Fibroblast of skin of back (primary cell): ENCODE data around the gene ODF2.
"Not testable (repeated sequence)": the region's sequence is repeated elsewhere in the genome, so short reads cannot be mapped to it uniquely, and the experiment has no call there.

Experiments used
- DNase-seq: peaks from one replicate; pipeline ENCODE4 v3.0.0-alpha.2; 2013

The ODF2 gene

GRCh38 chr9:128424268-128424780 is 31.5 kb upstream of the ODF2 start:
- DNase-seq, result no peak

DNA sequence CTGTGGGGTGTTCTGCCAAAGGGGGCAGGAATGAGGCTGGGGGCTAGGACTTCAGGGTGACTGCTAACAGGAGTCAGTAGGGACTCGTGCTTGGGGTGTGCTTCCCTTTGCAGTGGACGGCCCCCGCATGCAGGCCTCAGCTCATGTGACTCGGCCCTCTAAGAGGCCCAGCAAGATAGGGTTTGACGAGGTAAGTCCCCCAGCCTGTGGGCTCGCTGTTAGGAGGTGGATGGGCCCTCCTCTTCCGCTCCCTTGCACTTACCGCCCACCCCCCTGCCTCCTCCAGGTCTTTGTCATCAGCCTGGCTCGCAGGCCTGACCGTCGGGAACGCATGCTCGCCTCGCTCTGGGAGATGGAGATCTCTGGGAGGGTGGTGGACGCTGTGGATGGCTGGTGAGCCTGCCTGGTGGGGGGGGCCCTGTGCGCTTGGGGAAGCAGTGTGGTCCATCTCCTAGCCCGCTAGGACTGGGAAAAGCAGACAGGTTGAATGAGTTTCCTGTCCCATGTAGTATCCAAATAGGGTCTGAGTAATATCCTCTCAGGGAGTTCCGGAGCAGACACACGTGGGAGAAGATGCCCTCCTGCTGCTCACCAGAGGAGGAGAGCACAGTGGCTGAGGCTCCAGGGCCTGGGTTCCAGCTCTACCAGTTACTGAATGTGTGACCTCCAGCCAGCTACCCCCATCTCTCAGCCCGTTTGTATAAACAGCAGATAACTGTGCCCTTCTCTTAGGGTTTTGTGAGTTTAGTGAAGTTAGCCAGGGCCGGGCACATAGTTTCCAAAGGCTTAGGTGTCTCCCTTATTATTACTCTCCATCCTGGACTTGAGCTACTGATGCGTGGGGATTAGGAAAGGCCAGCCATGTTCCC is 26.9 kb upstream of the ODF2 start:
- no peak for DNase-seq

GRCh38 chr9:128429513-128430086 is 26.2 kb upstream of the ODF2 start:
- DNase-seq, result no peak

GRCh38 chr9:128431207-128431606 is 24.6 kb upstream of the ODF2 start:
- no peak for DNase-seq

DNA sequence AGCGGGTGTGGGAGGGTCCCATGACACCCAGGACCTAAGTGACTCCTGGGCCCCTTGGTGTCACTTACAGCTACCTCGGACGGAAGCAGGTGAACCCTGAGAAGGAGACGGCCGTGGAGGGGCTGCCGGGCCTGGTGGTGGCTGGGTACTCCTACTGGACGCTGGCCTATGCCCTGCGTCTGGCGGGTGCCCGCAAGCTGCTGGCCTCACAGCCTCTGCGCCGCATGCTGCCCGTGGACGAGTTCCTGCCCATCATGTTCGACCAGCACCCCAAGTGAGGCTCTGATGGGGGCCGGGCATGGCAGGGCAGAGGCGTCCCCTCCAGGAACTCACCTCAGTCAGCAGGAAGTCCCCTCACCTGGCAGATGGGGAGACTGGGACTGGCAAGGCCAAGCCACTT is 21.5 kb upstream of the ODF2 start:
- no peak for DNase-seq

GRCh38 chr9:128435611-128436010 is 20.2 kb upstream of the ODF2 start:
- no peak for DNase-seq

DNA sequence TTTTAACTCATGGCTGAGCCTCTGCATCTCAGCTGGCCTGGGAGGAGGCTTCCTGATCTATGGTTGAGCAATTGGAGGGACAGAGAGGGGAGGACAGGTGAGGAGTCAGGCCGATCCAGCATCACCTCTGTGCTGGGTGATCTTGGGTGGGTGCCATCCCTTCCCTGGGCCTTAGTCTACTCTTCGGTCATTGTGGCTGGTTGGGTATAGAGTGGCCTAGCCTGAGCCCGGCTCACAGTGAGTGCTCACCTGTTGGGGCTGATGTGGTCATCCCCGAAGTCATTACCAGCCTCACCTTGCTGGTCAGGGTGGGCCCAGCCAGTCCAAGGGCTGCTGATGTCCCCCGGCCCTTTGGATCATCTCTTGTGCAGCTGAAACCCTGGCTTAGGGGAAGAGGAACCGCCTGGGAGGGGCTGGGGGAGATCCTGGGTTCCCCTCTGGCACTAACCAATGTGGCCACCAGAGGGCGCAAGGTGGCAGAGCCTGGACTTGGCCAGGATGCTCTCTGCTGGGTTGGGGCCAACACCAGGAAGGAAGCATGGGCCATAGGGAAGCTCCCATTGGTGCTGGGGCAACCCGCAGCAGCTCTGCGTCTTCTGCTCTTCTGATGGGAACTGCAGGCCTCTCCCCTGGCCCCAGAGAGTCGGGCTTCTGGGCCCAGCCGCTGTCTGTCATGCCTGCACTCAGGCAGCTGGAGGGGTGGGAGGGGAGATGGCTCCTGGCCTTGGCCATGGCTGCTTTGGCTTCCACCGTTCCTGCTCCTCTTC is 17.3 kb upstream of the ODF2 start:
- peak; percentile 74 for DNase-seq

DNA sequence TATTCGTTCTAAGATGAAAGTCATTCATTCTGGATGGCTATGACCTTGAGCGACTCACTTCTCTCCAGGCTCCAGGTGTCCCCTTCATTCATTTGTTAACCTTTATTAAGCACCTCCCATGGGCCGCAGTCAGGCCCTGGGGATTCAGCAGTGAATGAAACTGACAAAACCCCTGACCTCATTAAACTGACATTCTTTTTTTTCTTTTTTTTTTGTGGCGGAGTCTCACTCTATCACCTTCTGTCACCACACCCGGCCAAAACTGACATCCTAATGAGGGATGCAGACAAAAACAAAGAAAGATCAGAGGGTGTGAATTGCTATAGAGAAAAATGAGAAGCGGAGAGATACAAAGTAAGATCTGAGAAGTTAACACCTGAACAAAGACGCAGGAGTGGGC is 16.5 kb upstream of the ODF2 start:
- no peak for DNase-seq

DNA sequence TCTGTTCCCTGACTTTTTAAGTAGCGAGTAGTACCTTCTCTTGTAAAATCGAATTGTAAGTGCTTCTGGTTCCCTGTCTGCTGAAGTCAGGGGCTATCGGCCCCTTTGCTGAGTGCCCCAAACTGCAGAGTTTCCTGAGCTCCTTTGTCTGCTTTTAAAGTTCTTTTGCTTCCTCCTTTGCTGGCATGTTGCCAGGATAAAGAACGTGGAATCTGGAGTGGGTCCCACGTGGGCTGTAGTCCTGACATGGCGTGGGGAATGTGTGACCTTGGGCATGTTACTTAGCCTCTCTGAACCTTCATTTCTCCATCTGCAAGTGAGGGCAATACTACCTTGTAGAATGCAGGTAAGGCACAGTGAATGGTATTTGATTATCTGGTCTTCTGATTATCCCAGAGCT is 13.7 kb upstream of the ODF2 start:
- DNase-seq, result no peak

DNA sequence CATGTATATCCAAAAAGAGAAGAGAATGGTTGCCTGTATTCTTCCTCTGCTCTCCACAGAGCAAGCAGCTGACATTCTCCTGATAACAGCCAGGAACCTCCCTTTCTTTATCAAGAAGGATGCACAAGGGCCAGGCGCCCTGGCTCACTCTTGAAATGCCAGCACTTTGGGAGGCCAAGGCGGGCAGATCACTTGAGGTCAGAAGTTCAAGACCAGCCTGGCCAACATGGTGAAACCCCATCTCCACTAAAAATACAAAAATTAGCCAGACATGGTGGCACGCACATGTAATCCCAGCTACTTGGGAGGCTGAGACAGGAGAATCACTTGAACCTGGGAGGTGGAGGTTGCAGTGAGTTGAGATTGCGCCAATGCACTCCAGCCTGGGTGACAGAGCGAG is 9.3 kb upstream of the ODF2 start:
- DNase-seq, result not testable (repeated sequence)

DNA sequence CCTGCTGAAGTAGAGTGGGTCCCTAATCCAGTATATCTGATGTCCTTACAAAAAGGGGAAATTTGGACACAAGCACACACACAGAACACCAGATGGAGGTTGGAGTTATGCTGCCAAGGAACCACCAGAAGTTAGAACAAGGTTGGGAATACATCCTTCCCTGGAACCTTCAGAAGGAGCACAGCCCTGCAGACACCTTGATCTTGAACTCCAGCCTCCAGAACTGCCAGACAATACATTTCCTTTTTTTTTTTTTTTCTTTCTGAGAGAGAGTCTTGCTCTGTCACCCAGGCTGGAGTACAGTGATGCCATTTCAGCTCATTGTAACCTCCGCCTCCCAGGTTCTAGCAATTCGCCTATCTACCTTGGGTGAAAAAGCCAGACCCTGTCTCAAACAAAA is 7.1 kb upstream of the ODF2 start:
- no peak for DNase-seq

- DNase-seq, result no peak
Measured at GRCh38 chr9:128454991-128455390, 815 bp upstream of the ODF2 start.

DNA sequence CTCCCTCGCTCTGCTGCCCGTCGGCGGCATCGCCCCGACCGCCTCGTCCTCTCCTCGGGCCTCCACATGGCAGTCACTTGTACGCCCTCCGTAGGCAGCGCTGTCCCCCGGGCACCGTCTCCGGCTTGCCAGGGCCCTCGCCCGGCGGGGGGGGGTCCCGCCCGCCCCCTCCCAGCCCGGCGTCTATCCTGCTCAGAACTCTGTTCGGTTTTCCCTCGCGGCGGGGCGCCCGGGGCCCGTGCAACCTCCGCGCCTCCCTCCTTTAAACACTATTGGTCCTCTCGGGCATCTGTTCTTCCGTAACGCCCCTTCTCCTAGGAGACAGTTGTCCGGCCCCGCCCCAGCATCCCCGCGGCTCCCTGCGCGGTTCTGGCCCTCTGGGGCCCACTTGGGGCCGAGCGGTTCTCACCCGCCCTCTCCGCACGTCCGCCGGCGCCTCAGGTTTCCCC is 831 bp downstream of the ODF2 start:
- peak; percentile 79 for DNase-seq

GRCh38 chr9:128457207-128457606 is 1.4 kb downstream of the ODF2 start:
- DNase-seq, result no peak

- no peak for DNase-seq
Measured at GRCh38 chr9:128459011-128459410, 3.2 kb downstream of the ODF2 start.

DNA sequence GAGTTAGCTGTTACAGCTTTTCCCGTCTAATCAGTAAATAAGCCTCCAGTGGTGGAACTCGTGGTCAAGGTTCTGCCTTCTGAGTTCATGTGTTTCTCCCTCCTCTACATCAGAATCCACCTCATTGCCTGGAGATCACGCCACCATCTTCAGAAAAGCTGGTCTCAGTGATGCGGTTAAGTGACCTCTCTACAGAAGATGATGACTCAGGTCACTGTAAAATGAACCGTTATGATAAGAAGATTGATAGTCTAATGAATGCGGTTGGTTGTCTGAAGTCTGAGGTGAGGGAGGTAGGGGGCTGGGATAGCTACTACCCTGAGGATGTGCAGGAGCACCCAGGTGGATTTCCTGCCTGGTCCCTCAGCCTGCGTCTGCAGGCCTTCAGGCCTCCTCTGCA is 13.3 kb downstream of the ODF2 start:
- DNase-seq, result no peak

DNA sequence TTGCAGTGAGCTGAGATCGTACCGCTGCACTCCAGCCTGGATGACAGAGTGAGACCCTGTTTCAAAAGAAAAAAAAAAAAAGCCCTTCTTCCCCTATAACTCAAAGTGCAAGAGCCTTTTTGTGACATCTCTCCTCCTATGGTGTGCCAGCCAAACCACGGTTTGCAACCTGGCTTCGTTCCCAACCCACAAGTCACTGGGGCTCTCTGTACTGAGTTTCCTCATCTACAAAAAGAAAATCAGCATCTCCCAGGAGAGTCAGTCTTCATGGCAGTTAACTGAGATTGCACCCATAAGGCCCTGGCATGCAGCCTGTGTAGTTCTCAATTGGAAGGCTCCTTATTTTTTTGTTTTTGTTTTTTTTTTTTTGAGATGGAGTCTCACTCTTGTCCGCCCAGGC is 14.8 kb downstream of the ODF2 start:
- peak; percentile 19 for DNase-seq

- no peak for DNase-seq
Measured at GRCh38 chr9:128473104-128473503, 17.3 kb downstream of the ODF2 start.

- no peak for DNase-seq
Measured at GRCh38 chr9:128475867-128476266, 20.1 kb downstream of the ODF2 start.

DNA sequence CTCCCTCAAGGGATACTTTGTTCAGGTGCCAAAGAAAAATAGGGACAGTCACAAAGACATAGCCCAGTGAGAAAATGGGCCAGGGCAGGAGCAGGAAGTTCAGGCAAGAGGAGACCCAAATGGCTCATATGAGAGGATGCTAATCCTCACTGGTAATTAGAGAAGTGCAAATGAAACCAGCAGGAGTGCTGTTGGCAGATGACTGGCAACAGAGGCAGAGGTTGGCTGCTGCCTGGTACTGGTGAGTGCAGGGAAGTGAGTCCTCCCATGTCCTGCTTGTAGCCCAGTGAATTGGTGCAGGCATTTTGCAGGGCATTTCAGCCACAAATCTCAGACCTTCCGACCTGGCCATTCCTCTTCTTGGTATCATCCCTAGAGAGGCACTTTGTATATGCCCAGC is 23.5 kb downstream of the ODF2 start:
- DNase-seq, result no peak

- DNase-seq, result no peak
Measured at GRCh38 chr9:128481561-128481960, 25.8 kb downstream of the ODF2 start.

DNA sequence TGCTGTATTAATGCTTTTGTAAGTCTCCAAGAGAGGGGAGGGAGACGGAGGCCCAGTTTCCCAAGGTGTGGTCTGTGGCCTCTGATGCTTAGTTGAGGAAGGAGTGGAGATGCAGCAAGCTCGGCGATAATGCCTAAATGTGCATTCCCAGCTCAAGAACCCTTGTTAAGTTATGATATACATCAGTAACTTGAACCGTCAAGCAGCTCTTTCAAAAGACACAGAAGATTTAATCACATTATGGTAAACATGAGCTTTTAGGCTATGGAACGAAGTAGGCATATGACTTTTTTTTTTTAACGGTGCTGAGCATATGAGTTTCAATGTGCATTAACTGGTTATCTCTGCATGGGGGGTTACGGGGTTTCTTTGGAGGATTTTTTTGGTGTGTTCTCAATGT is 26.4 kb downstream of the ODF2 start:
- no peak for DNase-seq

GRCh38 chr9:128484686-128485413 is 29.0 kb downstream of the ODF2 start:
- DNase-seq, result no peak
